Measurements from ENCODE around the gene TEC.

Gene TEC

DNA sequence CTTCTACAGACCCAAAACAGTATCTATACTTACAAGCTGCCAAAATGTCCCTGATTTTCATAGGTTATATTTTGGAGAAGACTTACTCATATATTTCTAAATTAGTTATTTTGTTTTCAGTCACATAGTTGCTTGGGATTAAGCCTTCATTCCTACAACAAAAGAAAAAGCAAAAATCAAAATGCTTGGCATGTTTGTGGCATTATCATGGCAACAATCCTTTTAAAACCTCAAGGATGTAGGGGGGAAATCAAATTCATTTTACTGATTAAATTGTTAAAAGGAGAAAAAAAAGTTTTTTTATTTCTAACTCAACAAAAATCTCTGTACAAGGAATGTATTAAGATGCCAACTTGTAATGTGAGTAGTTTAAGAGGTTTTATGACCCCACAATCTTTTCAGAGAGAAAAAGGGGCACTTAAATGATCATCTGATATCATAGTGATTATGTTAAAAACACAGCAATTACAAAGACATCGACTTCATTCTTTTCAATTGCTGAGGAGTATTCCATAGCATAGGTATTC lies 159.1 kb downstream of the TEC start:
- no peak overlapping the region for H3K27ac ChIP-seq (replicated peaks; ENCODE audit: low read length)
- no peak overlapping the region for H2AK5ac ChIP-seq (ENCODE audit: low read depth, low read length)
- no peaks in the 10 kb centered on the region for H3K36me3 ChIP-seq (replicated peaks in 1 of 2; ENCODE audit: control insufficient read depth in 2 of 2, insufficient read depth in 2 of 2, low read length in 2 of 2)
- H3K14ac ChIP-seq (ENCODE audit: low read length), result no peak overlapping the region
- H3K4me2 ChIP-seq (ENCODE audit: insufficient read depth, low read length, poor library complexity, severe bottlenecking), result no peak overlapping the region
- no peak overlapping the region for H2BK5ac ChIP-seq (ENCODE audit: low read length)
- H3K27me3 ChIP-seq (ENCODE audit: control insufficient read depth in 3 of 3, insufficient read depth in 3 of 3, low read depth in 1 of 3, low read length in 3 of 3), result no peaks in the 10 kb centered on the region
- WGBS, 2 donors (ENCODE audit: extremely low coverage in 2 of 2, insufficient read length in 2 of 2, insufficient replicate concordance in 1 of 2), result no CpG with 5 or more reads among the region's 1 CpG
- H3K18ac ChIP-seq (ENCODE audit: low read length), result no peak overlapping the region
- H2AFZ ChIP-seq (ENCODE audit: low read length), result no peak overlapping the region
- no peak overlapping the region for H4K91ac ChIP-seq (ENCODE audit: low read depth, low read length, poor library complexity)
- H3K23ac ChIP-seq (ENCODE audit: low read depth, low read length, poor library complexity), result no peak overlapping the region
- no peak overlapping the region for H3K4me3 ChIP-seq (ENCODE audit: low read length in 2 of 2)
- H2BK120ac ChIP-seq (ENCODE audit: low read depth, low read length), result no peak overlapping the region
- no peak overlapping the region for H2BK12ac ChIP-seq (ENCODE audit: low read length)
- H3K79me1 ChIP-seq (ENCODE audit: low read depth, low read length), result no peaks in the 10 kb centered on the region
- H3K4ac ChIP-seq (ENCODE audit: low read length), result no peak overlapping the region
- H3K9me3 ChIP-seq (replicated peaks in 1 of 2; ENCODE audit: control insufficient read depth in 2 of 2, insufficient read depth in 1 of 2, low read depth in 1 of 2, low read length in 2 of 2), result no peaks in the 10 kb centered on the region
- no peak overlapping the region for H4K8ac ChIP-seq (ENCODE audit: low read depth, low read length)
- H3K9ac ChIP-seq (ENCODE audit: low read depth, low read length, poor library complexity), result no peak overlapping the region
- no peaks in the 10 kb centered on the region for H3K4me1 ChIP-seq (ENCODE audit: control insufficient read depth in 2 of 2, insufficient read depth in 1 of 2, low read depth in 1 of 2, low read length in 2 of 2)
- no peak for DNase-seq (ENCODE audit: low spot score)
- no peak overlapping the region for H2BK15ac ChIP-seq (ENCODE audit: low read length)

DNA sequence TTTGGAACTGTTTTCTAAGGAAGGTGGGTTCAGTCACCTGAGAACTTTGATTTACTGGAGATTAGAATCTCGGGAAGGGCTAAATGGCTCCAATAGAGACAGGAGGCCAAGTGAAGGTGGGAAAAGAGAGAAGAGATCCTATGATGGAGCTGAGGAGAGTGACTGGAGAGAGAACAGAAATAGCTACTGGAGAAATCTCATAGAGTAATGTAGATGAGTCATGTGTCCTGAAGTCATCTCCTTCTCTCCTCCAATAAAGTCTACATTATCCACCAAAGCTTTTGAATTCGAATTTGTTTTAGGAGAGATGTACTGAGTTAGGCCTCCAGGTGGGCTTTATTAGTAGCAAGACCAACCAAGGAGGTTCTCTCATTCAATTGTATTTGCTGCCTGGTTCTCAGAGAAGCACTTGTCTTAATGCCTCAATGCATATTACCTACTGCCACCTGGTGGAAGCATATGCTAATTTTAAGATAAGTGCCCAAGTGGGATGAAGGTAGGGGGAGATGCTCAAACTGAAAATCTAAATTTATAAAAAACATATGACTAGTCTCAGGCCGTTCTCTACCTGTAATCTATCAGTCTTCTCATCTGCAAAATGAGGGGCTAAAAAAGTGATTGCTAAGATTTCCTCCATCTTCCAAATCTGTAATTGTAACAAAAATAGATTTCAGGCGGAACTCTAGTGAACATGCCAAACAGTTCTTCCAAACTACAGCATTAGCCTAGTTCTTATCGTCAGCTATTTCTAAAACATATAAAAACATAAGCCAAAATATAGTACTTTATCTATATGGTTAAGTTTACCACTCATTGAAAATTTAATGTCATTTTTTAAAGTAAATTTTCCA lies 160.0 kb downstream of the TEC start:
- no peak for DNase-seq (ENCODE audit: low spot score)
- Histone ChIP-seq H3K79me1 (ENCODE audit: low read depth, low read length) (no peaks in the 10 kb centered on the region), H3K4me3 (ENCODE audit: low read length in 2 of 2) (no peak overlapping the region), H2AFZ (ENCODE audit: low read length) (no peak overlapping the region), H3K14ac (ENCODE audit: low read length) (no peak overlapping the region), H3K4me1 (ENCODE audit: control insufficient read depth in 2 of 2, insufficient read depth in 1 of 2, low read depth in 1 of 2, low read length in 2 of 2) (no peaks in the 10 kb centered on the region), H3K18ac (ENCODE audit: low read length) (no peak overlapping the region), H4K8ac (ENCODE audit: low read depth, low read length) (no peak overlapping the region), H4K91ac (ENCODE audit: low read depth, low read length, poor library complexity) (no peak overlapping the region), H3K9ac (ENCODE audit: low read depth, low read length, poor library complexity) (no peak overlapping the region), H3K4ac (ENCODE audit: low read length) (no peak overlapping the region), H2AK5ac (ENCODE audit: low read depth, low read length) (no peak overlapping the region), H3K9me3 (replicated peaks in 1 of 2; ENCODE audit: control insufficient read depth in 2 of 2, insufficient read depth in 1 of 2, low read depth in 1 of 2, low read length in 2 of 2) (no peaks in the 10 kb centered on the region), H3K27me3 (ENCODE audit: control insufficient read depth in 3 of 3, insufficient read depth in 3 of 3, low read depth in 1 of 3, low read length in 3 of 3) (no peaks in the 10 kb centered on the region), H3K4me2 (ENCODE audit: insufficient read depth, low read length, poor library complexity, severe bottlenecking) (no peak overlapping the region), H3K27ac (replicated peaks; ENCODE audit: low read length) (no peak overlapping the region), H2BK12ac (ENCODE audit: low read length) (no peak overlapping the region), H2BK15ac (ENCODE audit: low read length) (no peak overlapping the region), H3K36me3 (replicated peaks in 1 of 2; ENCODE audit: control insufficient read depth in 2 of 2, insufficient read depth in 2 of 2, low read length in 2 of 2) (no peaks in the 10 kb centered on the region), H2BK5ac (ENCODE audit: low read length) (no peak overlapping the region), H2BK120ac (ENCODE audit: low read depth, low read length) (no peak overlapping the region), H3K23ac (ENCODE audit: low read depth, low read length, poor library complexity) (no peak overlapping the region)
- no CpG with 5 or more reads among the region's 5 CpGs for WGBS, 2 donors (ENCODE audit: extremely low coverage in 2 of 2, insufficient read length in 2 of 2, insufficient replicate concordance in 1 of 2)

DNA sequence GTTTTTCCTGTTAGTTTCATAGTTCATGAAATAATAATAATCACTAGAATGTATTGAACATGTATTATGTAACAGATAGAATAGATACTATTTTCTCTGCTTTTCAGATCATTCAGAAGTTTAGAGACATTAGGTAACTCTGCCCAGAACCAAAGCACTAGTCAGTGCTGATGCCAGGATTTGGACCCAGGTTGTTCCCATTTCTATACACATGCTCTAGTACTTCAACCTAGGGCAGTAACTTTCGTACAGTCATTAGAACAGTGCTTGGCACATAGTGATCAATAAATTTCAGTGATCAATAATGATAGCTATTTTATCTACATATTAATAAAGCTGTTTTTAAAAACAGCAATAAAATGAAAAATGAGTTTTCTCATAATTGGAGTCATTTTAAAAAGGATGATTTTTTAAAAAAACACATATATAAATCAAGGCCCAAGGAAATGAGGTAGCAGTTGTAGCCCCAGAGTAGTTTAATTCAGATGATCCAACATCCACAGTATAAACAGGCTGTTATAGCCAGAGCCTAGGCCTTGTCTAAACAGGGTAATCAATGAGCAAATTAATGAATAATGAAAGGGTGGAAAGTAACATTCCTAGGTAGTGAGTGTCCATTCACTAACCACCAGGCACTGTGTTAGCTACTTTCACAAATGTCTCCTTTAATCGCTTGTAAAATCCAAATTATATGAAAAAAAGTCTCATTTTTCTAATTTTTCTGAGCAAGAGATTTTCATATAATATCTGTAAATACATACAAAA lies 161.1 kb downstream of the TEC start:
- Histone ChIP-seq H3K4me2 (ENCODE audit: insufficient read depth, low read length, poor library complexity, severe bottlenecking) (no peak overlapping the region), H3K14ac (ENCODE audit: low read length) (no peak overlapping the region), H4K8ac (ENCODE audit: low read depth, low read length) (no peak overlapping the region), H2BK5ac (ENCODE audit: low read length) (no peak overlapping the region), H2BK120ac (ENCODE audit: low read depth, low read length) (no peak overlapping the region), H3K36me3 (replicated peaks in 1 of 2; ENCODE audit: control insufficient read depth in 2 of 2, insufficient read depth in 2 of 2, low read length in 2 of 2) (no peaks in the 10 kb centered on the region), H3K9ac (ENCODE audit: low read depth, low read length, poor library complexity) (no peak overlapping the region), H3K18ac (ENCODE audit: low read length) (no peak overlapping the region), H3K4me1 (ENCODE audit: control insufficient read depth in 2 of 2, insufficient read depth in 1 of 2, low read depth in 1 of 2, low read length in 2 of 2) (no peaks in the 10 kb centered on the region), H2AFZ (ENCODE audit: low read length) (no peak overlapping the region), H3K9me3 (replicated peaks in 1 of 2; ENCODE audit: control insufficient read depth in 2 of 2, insufficient read depth in 1 of 2, low read depth in 1 of 2, low read length in 2 of 2) (no peaks in the 10 kb centered on the region), H3K4ac (ENCODE audit: low read length) (no peak overlapping the region), H4K91ac (ENCODE audit: low read depth, low read length, poor library complexity) (no peak overlapping the region), H3K27ac (replicated peaks; ENCODE audit: low read length) (no peak overlapping the region), H3K27me3 (ENCODE audit: control insufficient read depth in 3 of 3, insufficient read depth in 3 of 3, low read depth in 1 of 3, low read length in 3 of 3) (no peaks in the 10 kb centered on the region), H2BK12ac (ENCODE audit: low read length) (no peak overlapping the region), H2AK5ac (ENCODE audit: low read depth, low read length) (no peak overlapping the region), H3K4me3 (ENCODE audit: low read length in 2 of 2) (no peak overlapping the region), H2BK15ac (ENCODE audit: low read length) (no peak overlapping the region), H3K23ac (ENCODE audit: low read depth, low read length, poor library complexity) (no peak overlapping the region), H3K79me1 (ENCODE audit: low read depth, low read length) (no peaks in the 10 kb centered on the region)
- no CpG with 5 or more reads among the region's 2 CpGs for WGBS, 2 donors (ENCODE audit: extremely low coverage in 2 of 2, insufficient read length in 2 of 2, insufficient replicate concordance in 1 of 2)
- no peak for DNase-seq (ENCODE audit: low spot score)

DNA sequence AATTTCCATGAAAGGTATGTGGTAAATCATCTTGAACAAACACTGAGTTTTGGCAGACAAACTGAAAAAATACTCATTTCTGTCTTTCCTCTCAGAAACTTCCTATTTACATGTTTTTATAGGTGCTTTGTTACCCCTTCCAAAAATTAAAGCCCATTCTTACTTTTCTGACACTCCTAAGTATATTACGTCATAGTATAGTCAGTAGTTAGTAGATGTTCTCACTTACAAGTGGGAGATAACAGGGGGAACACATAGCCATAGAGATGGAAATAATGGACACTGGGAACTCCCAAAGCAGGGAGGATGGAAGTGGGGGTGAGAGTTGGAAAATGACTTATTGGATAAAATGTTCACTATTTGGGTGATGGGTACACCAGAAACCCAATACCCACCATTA lies 164.4 kb downstream of the TEC start:
- no peaks in the 10 kb centered on the region for H3K36me3 ChIP-seq (replicated peaks in 1 of 2; ENCODE audit: control insufficient read depth in 2 of 2, insufficient read depth in 2 of 2, low read length in 2 of 2)
- no peak overlapping the region for H2BK15ac ChIP-seq (ENCODE audit: low read length)
- no peak overlapping the region for H2AFZ ChIP-seq (ENCODE audit: low read length)
- no CpG with 5 or more reads among the region's 1 CpG for WGBS, 2 donors (ENCODE audit: extremely low coverage in 2 of 2, insufficient read length in 2 of 2, insufficient replicate concordance in 1 of 2)
- no peaks in the 10 kb centered on the region for H3K79me1 ChIP-seq (ENCODE audit: low read depth, low read length)
- no peak overlapping the region for H3K23ac ChIP-seq (ENCODE audit: low read depth, low read length, poor library complexity)
- no peak overlapping the region for H2BK5ac ChIP-seq (ENCODE audit: low read length)
- no peak overlapping the region for H3K4ac ChIP-seq (ENCODE audit: low read length)
- no peak overlapping the region for H2BK120ac ChIP-seq (ENCODE audit: low read depth, low read length)
- no peak overlapping the region for H3K18ac ChIP-seq (ENCODE audit: low read length)
- H2AK5ac ChIP-seq (ENCODE audit: low read depth, low read length), result no peak overlapping the region
- no peak overlapping the region for H3K14ac ChIP-seq (ENCODE audit: low read length)
- H3K9ac ChIP-seq (ENCODE audit: low read depth, low read length, poor library complexity), result no peak overlapping the region
- no peak for DNase-seq (ENCODE audit: low spot score)
- no peak overlapping the region for H4K8ac ChIP-seq (ENCODE audit: low read depth, low read length)
- H3K4me1 ChIP-seq (ENCODE audit: control insufficient read depth in 2 of 2, insufficient read depth in 1 of 2, low read depth in 1 of 2, low read length in 2 of 2), result no peaks in the 10 kb centered on the region
- H3K4me2 ChIP-seq (ENCODE audit: insufficient read depth, low read length, poor library complexity, severe bottlenecking), result no peak overlapping the region
- H2BK12ac ChIP-seq (ENCODE audit: low read length), result no peak overlapping the region
- no peaks in the 10 kb centered on the region for H3K27me3 ChIP-seq (ENCODE audit: control insufficient read depth in 3 of 3, insufficient read depth in 3 of 3, low read depth in 1 of 3, low read length in 3 of 3)
- H3K9me3 ChIP-seq (replicated peaks in 1 of 2; ENCODE audit: control insufficient read depth in 2 of 2, insufficient read depth in 1 of 2, low read depth in 1 of 2, low read length in 2 of 2), result no peaks in the 10 kb centered on the region
- no peak overlapping the region for H3K27ac ChIP-seq (replicated peaks; ENCODE audit: low read length)
- no peak overlapping the region for H3K4me3 ChIP-seq (ENCODE audit: low read length in 2 of 2)
- no peak overlapping the region for H4K91ac ChIP-seq (ENCODE audit: low read depth, low read length, poor library complexity)

Data from neuronal stem cell (in vitro differentiated cells).